HepG2 (cell line): ENCODE data around the gene HYAL1. TPM values are rescaled to one million over a fixed set of nuclear protein-coding genes. Genes with fewer than 3 reads are reported as not detected.
A peak's percentile ranks its signal among the peaks of the same experiment; 100 is the strongest.

Experiments
- HNF1B ChIP-seq: sonication (generic); formaldehyde crosslinking; IDR thresholded peaks from 2 replicates; pipeline ENCODE4 v1.5.1; 2020; ENCODE audit warnings: mild to moderate bottlenecking, moderate library complexity, missing genetic modification reagents
- NPAS2 ChIP-seq: sonication (generic); formaldehyde crosslinking; IDR thresholded peaks from 2 replicates; pipeline ENCODE4 v1.8.0; 2022; ENCODE audit warnings: mild to moderate bottlenecking, missing genetic modification reagents, borderline replicate concordance
- SETDB1 ChIP-seq: sonication (generic); formaldehyde crosslinking; IDR thresholded peaks from 2 replicates; pipeline ENCODE4 v1.5.1; 2020; ENCODE audit warnings: missing genetic modification reagents, mild to moderate bottlenecking, borderline replicate concordance
- TBP ChIP-seq: sonication (generic); formaldehyde crosslinking; IDR thresholded peaks from 2 replicates; pipeline ENCODE4 v1.5.0; 2020; ENCODE audit warnings: missing genetic modification reagents
- ZNF207 ChIP-seq: fragments of 450-650 bp; IDR thresholded peaks from 2 replicates; pipeline ENCODE4 v1.6.1; 2016; ENCODE audit warnings: antibody characterized with exemption, borderline replicate concordance
- ZNF710 ChIP-seq: sonication (generic); formaldehyde crosslinking; IDR thresholded peaks from 2 replicates; pipeline ENCODE4 v1.5.0; 2020; ENCODE audit warnings: mild to moderate bottlenecking, missing genetic modification reagents, borderline replicate concordance
- ZNF747 ChIP-seq: sonication (generic); formaldehyde crosslinking; IDR thresholded peaks from 2 replicates; pipeline ENCODE4 v1.8.1; 2023; ENCODE audit warnings: missing genetic modification reagents, mild to moderate bottlenecking, borderline replicate concordance
- ZNF780A ChIP-seq: sonication (generic); formaldehyde crosslinking; IDR thresholded peaks from 2 replicates; pipeline ENCODE4 v1.8.0; 2022; ENCODE audit warnings: mild to moderate bottlenecking, missing genetic modification reagents, moderate library complexity
- polyA plus RNA-seq, 8 experiments: library from polyadenylated mRNA; depleted of rRNA in 3 of 8; stranded (reverse) in 7 of 8; unstranded in 1 of 8; fragments of >200 nt; fragmentation: Illumina TruSeq in 4 of 8; extraction: Trizol in 4 of 8; gene quantifications; 2 replicates each; pipeline versions ENCODE4 v1.2.1 to v1.2.3, GENCODE V29; 2011 to 2016; ENCODE audit warnings: low read depth in 4 of 8, missing spikeins in 1 of 8, mixed read lengths in 1 of 8; ENCODE audit not compliant: insufficient read depth in 1 of 8
- total RNA-seq, 5 experiments: library from RNA; depleted of rRNA; stranded (reverse); fragments of >200 nt; fragmentation: Illumina TruSeq; extraction: Trizol; gene quantifications; 2 replicates each; pipeline ENCODE4 v1.2.3, GENCODE V29; 2016; ENCODE audit warnings: low read depth in 1 of 5
- TF ChIP-seq, protein P1 (sequence below): sonication (generic); formaldehyde crosslinking; IDR thresholded peaks from 2 replicates; pipeline ENCODE4 v1.4.0; 2020; ENCODE audit warnings: mild to moderate bottlenecking, missing genetic modification reagents
- TF ChIP-seq, protein P2 (sequence below): sonication (generic); formaldehyde crosslinking; IDR thresholded peaks from 2 replicates; pipeline ENCODE4 v1.4.0; 2020; ENCODE audit warnings: missing genetic modification reagents
- TF ChIP-seq, protein P3 (sequence below): sonication (generic); formaldehyde crosslinking; IDR thresholded peaks from 2 replicates; pipeline ENCODE4 v1.8.1; 2023; ENCODE audit warnings: mild to moderate bottlenecking, missing genetic modification reagents

HYAL1 gene
- total and polyA plus RNA-seq, 2 of the 13 experiments (the other 11 are each of a cell fraction or from before 2014, with no cell fraction given), result 76.5 to 193 TPM

GRCh38 chr3:50337175-50337861, 33.9 kb upstream of the HYAL1 start (continued):
- TF ChIP-seq, protein P1, sequence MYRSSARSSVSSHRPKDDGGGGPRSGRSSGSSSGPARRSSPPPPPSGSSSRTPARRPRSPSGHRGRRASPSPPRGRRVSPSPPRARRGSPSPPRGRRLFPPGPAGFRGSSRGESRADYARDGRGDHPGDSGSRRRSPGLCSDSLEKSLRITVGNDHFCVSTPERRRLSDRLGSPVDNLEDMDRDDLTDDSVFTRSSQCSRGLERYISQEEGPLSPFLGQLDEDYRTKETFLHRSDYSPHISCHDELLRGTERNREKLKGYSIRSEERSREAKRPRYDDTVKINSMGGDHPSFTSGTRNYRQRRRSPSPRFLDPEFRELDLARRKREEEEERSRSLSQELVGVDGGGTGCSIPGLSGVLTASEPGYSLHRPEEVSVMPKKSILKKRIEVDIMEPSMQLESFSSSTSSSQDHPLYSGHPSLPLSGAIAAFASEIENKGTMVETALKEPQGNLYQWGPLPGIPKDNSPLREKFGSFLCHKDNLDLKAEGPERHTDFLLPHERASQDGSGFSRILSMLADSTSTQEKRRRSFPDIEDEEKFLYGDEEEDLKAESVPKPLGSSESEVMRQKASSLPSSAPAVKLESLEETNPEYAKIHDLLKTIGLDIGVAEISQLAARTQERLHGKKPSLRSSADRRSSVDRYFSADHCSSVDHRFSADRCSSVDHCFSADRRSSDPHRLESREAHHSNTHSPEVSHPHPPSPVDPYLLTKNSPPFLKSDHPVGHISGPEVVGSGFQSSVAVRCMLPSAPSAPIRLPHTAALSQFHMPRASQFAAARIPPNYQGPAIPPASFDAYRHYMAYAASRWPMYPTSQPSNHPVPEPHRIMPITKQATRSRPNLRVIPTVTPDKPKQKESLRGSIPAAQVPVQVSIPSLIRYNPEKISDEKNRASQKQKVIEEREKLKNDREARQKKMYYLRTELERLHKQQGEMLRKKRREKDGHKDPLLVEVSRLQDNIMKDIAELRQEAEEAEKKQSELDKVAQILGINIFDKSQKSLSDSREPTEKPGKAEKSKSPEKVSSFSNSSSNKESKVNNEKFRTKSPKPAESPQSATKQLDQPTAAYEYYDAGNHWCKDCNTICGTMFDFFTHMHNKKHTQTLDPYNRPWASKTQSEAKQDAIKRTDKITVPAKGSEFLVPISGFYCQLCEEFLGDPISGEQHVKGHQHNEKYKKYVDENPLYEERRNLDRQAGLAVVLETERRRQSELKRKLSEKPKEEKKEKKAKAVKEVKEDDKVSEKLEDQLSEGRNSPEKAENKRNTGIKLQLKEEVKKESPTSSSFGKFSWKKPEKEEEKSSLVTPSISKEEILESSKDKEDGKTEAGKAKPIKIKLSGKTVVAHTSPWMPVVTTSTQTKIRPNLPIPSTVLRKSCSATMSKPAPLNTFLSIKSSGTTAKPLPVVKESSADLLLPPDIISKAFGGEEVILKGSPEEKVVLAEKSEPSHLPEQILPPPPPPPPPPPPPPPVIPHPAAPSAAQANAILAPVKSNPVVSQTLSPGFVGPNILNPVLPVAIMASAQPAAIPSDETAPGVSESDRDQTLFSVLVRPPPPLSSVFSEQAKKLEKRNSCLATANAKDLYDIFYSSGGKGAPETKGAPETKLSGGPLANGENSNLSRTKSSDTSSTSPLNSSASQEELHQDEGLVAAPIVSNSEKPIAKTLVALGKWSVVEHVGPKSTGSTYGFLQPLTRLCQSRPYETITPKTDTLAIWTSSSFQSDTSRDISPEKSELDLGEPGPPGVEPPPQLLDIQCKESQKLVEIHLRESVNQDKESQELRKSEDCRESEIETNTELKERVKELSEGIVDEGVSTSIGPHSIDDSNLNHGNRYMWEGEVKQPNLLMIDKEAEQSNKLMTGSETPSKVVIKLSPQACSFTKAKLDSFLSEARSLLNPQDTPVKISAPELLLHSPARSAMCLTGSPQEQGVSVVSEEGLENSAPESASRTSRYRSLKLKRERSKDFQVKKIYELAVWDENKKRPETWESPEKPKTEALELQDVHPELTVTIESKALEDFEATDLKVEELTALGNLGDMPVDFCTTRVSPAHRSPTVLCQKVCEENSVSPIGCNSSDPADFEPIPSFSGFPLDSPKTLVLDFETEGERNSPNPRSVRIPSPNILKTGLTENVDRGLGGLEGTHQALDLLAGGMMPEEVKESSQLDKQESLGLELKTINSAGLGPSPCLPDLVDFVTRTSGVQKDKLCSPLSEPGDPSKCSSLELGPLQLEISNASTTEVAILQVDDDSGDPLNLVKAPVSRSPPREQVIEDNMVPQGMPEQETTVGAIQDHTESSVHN (CRISPR knock-in tag), result no peak
- peak; percentile 3; the same call in 1 of the 2 replicates for TF ChIP-seq ZNF747 (CRISPR knock-in tag)
- no peak for TF ChIP-seq ZNF710 (CRISPR knock-in tag)
- no peak for TF ChIP-seq ZNF207
- TF ChIP-seq NPAS2 (CRISPR knock-in tag), result no peak
- TF ChIP-seq SETDB1 (CRISPR knock-in tag), result no peak
- peak; percentile 92 for TF ChIP-seq ZNF780A (CRISPR knock-in tag)
- TF ChIP-seq HNF1B (CRISPR knock-in tag), result peak; percentile 67
- TF ChIP-seq, protein P2, sequence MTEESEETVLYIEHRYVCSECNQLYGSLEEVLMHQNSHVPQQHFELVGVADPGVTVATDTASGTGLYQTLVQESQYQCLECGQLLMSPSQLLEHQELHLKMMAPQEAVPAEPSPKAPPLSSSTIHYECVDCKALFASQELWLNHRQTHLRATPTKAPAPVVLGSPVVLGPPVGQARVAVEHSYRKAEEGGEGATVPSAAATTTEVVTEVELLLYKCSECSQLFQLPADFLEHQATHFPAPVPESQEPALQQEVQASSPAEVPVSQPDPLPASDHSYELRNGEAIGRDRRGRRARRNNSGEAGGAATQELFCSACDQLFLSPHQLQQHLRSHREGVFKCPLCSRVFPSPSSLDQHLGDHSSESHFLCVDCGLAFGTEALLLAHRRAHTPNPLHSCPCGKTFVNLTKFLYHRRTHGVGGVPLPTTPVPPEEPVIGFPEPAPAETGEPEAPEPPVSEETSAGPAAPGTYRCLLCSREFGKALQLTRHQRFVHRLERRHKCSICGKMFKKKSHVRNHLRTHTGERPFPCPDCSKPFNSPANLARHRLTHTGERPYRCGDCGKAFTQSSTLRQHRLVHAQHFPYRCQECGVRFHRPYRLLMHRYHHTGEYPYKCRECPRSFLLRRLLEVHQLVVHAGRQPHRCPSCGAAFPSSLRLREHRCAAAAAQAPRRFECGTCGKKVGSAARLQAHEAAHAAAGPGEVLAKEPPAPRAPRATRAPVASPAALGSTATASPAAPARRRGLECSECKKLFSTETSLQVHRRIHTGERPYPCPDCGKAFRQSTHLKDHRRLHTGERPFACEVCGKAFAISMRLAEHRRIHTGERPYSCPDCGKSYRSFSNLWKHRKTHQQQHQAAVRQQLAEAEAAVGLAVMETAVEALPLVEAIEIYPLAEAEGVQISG, result peak; percentile 69
- TF ChIP-seq, protein P3, sequence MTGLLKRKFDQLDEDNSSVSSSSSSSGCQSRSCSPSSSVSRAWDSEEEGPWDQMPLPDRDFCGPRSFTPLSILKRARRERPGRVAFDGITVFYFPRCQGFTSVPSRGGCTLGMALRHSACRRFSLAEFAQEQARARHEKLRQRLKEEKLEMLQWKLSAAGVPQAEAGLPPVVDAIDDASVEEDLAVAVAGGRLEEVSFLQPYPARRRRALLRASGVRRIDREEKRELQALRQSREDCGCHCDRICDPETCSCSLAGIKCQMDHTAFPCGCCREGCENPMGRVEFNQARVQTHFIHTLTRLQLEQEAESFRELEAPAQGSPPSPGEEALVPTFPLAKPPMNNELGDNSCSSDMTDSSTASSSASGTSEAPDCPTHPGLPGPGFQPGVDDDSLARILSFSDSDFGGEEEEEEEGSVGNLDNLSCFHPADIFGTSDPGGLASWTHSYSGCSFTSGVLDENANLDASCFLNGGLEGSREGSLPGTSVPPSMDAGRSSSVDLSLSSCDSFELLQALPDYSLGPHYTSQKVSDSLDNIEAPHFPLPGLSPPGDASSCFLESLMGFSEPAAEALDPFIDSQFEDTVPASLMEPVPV, result peak; percentile 84
- TF ChIP-seq TBP (CRISPR knock-in tag), result no peak
